Caco-2 (cell line): ENCODE results near the gene TMEM238L. TPM values are rescaled to one million over a fixed set of nuclear protein-coding genes. Genes with fewer than 3 reads are reported as not detected.

Experiments used
- BruUV-seq: library from RNA; stranded (reverse); fragments of 400-500 nt; replicated peaks from 2 replicates; lab custom pipeline; 2021; lab: Mats Ljungman, UMichigan
- CTCF ChIA-PET: fragments of 300-600 bp; sonication (Branson Sonifier 250); formaldehyde crosslinking; loops from one replicate; lab custom pipeline; 2022; ENCODE audit warnings: antibody characterized with exemption; lab: Charles Lee
- POLR2A ChIA-PET: fragments of 300-600 bp; sonication (Branson Sonifier 250); formaldehyde crosslinking; loops from one replicate; lab custom pipeline; 2022; ENCODE audit warnings: antibody characterized with exemption; lab: Charles Lee
- DNase-seq, 2 experiments: peaks; one replicate each; pipeline versions ENCODE4 v3.0.0 to v3.0.0-alpha.2; 2020 to 2022
- H3K27me3 ChIP-seq: replicated peaks from 2 replicates; pipeline ENCODE4 v1.6.0; 2011; ENCODE audit warnings: low read length; ENCODE audit not compliant: control insufficient read depth, insufficient read depth
- H3K36me3 ChIP-seq: 2 replicates; pipeline ENCODE4 v1.5.1; 2011; ENCODE audit warnings: low read length; ENCODE audit not compliant: control insufficient read depth, insufficient read depth
- H3K4me1 ChIP-seq: fragments of 250-450 bp; sonication (Bioruptor Pico); 2 replicates; pipeline ENCODE4 v1.5.1; 2020; ENCODE audit warnings: mild to moderate bottlenecking
- H3K4me3 ChIP-seq: 2 replicates; pipeline ENCODE4 v1.5.1; 2011; ENCODE audit warnings: low read depth, mild to moderate bottlenecking, control low read depth, low read length
- H3K9me3 ChIP-seq: fragments of 250-450 bp; sonication (Bioruptor Pico); 2 replicates; pipeline ENCODE4 v1.5.1; 2020; ENCODE audit warnings: mild to moderate bottlenecking, moderate library complexity
- H3K27ac Mint-ChIP-seq: one replicate; pipeline ENCODE4 v1.8.0; 2022; ENCODE audit warnings: mixed read lengths; ENCODE audit not compliant: unreplicated experiment
- H3K27me3 Mint-ChIP-seq: one replicate; pipeline ENCODE4 v1.8.0; 2022; ENCODE audit warnings: mixed read lengths; ENCODE audit not compliant: insufficient read depth, unreplicated experiment
- H3K36me3 Mint-ChIP-seq: one replicate; pipeline ENCODE4 v1.8.0; 2022; ENCODE audit warnings: mild to moderate bottlenecking, mixed read lengths; ENCODE audit not compliant: insufficient read depth, unreplicated experiment
- H3K4me1 Mint-ChIP-seq: one replicate; pipeline ENCODE4 v1.8.0; 2022; ENCODE audit warnings: low read depth, mixed read lengths; ENCODE audit not compliant: unreplicated experiment
- H3K4me3 Mint-ChIP-seq: one replicate; pipeline ENCODE4 v1.8.0; 2022; ENCODE audit warnings: mild to moderate bottlenecking, moderate library complexity, mixed read lengths; ENCODE audit not compliant: unreplicated experiment
- H3K9me3 Mint-ChIP-seq: one replicate; pipeline ENCODE4 v1.8.0; 2022; ENCODE audit warnings: mixed read lengths; ENCODE audit not compliant: unreplicated experiment
- CTCF ChIP-seq, 2 experiments: fragments of 200-600 bp in 1 of 2; IDR thresholded peaks; 1 replicate in 1 of 2; 2 replicates in 1 of 2; pipeline versions ENCODE4 v1.5.1 to v1.8.0; 2011 to 2022; ENCODE audit warnings: antibody characterized with exemption in 1 of 2, control low read depth in 1 of 2, inconsistent platforms in 1 of 2, low read depth in 1 of 2, low read length in 1 of 2, mild to moderate bottlenecking in 1 of 2, moderate library complexity in 1 of 2; ENCODE audit not compliant: insufficient read depth in 1 of 2, severe bottlenecking in 1 of 2, unreplicated experiment in 1 of 2
- intact Hi-C: fragments of 100-400 bp; cut with micrococcal nuclease; formaldehyde crosslinking; loops from one replicate; pipeline ENCODE4 v1.10.0; 2022; ENCODE audit not compliant: unreplicated experiment
- total RNA-seq: library from RNA; stranded (reverse); gene quantifications from 2 replicates; pipeline ENCODE4 v1.2.3, GENCODE V29; 2022

The TMEM238L gene
- total RNA-seq, 1 experiment from 2014 or later = not detected

GRCh38 chr17:10793256-10793655 is 10.6 kb downstream of the TMEM238L start:
- Mint-ChIP-seq H3K4me1 (peaks cover 9% of the 10 kb centered on the region), H3K9me3 (no peaks in the 10 kb centered on the region), H3K27me3 (no peaks in the 10 kb centered on the region), H3K4me3 (no peak overlapping the region), H3K36me3 (no peaks in the 10 kb centered on the region), H3K27ac (no peak overlapping the region)
- BruUV-seq = no TSS peak
- no peaks in the 10 kb centered on the region for H3K9me3 ChIP-seq
- CTCF ChIA-PET = no interaction called here
- no peaks in the 10 kb centered on the region for H3K27me3 ChIP-seq
- POLR2A ChIA-PET = no interaction called here
- peaks cover 8% of the 10 kb centered on the region for H3K4me1 ChIP-seq
- intact Hi-C loops = no loop called here
- H3K36me3 ChIP-seq = no peaks in the 10 kb centered on the region
- TF ChIP-seq CTCF (IDR thresholded peaks at IDR 0.05; ENCODE audit: insufficient read depth in 1 of 2, low read depth in 1 of 2, low read length in 1 of 2, severe bottlenecking in 1 of 2, unreplicated experiment in 1 of 2) = no peak
- no peak for DNase-seq
- no peak overlapping the region for H3K4me3 ChIP-seq

- ChIA-PET CTCF (no interaction called here), POLR2A (no interaction called here)
- no peak overlapping the region for H3K27ac Mint-ChIP-seq
- H3K4me3 ChIP-seq = no peak overlapping the region
- H3K9me3 ChIP-seq = no peaks in the 10 kb centered on the region
- DNase-seq = no peak
- no peaks in the 10 kb centered on the region for H3K27me3 Mint-ChIP-seq
- H3K4me3 Mint-ChIP-seq = no peak overlapping the region
- BruUV-seq = no TSS peak
- H3K27me3 ChIP-seq = no peaks in the 10 kb centered on the region
- no peaks in the 10 kb centered on the region for H3K9me3 Mint-ChIP-seq
- no peaks in the 10 kb centered on the region for H3K36me3 ChIP-seq
- H3K4me1 Mint-ChIP-seq = peaks cover 9% of the 10 kb centered on the region
- H3K36me3 Mint-ChIP-seq = no peaks in the 10 kb centered on the region
- H3K4me1 ChIP-seq = no peaks in the 10 kb centered on the region
- no peak for TF ChIP-seq CTCF (IDR thresholded peaks at IDR 0.05; ENCODE audit: insufficient read depth in 1 of 2, low read depth in 1 of 2, low read length in 1 of 2, severe bottlenecking in 1 of 2, unreplicated experiment in 1 of 2)
- intact Hi-C loops = no loop called here
Measured at GRCh38 chr17:10792151-10792550, 11.7 kb downstream of the TMEM238L start.

GRCh38 chr17:10790491-10791401 is 13.2 kb downstream of the TMEM238L start:
- no peak for DNase-seq
- POLR2A ChIA-PET = interaction anchor here (0.5 kb wide), 1 partner anchor 328 kb away, joined by 3 read pairs; no protein-coding TSS in a partner anchor
- no peaks in the 10 kb centered on the region for H3K9me3 Mint-ChIP-seq
- TSS peak; percentile 66 for BruUV-seq
- no peak overlapping the region for H3K27ac Mint-ChIP-seq
- CTCF ChIA-PET = interaction anchor here (0.7 kb wide), 1 partner anchor 54 kb away, joined by 3 read pairs; no protein-coding TSS in a partner anchor
- no peak for TF ChIP-seq CTCF (IDR thresholded peaks at IDR 0.05; ENCODE audit: insufficient read depth in 1 of 2, low read depth in 1 of 2, low read length in 1 of 2, severe bottlenecking in 1 of 2, unreplicated experiment in 1 of 2)
- no peak overlapping the region for H3K4me3 Mint-ChIP-seq
- Histone ChIP-seq H3K9me3 (no peaks in the 10 kb centered on the region), H3K4me1 (no peaks in the 10 kb centered on the region), H3K36me3 (no peaks in the 10 kb centered on the region), H3K27me3 (no peaks in the 10 kb centered on the region), H3K4me3 (no peak overlapping the region)
- H3K4me1 Mint-ChIP-seq = peaks cover 9% of the 10 kb centered on the region
- H3K27me3 Mint-ChIP-seq = no peaks in the 10 kb centered on the region
- H3K36me3 Mint-ChIP-seq = no peaks in the 10 kb centered on the region
- intact Hi-C loops = no loop called here
